GM23248 (cell line): ENCODE data around the gene SWSAP1. TPM values are rescaled to one million over a fixed set of nuclear protein-coding genes. Genes with fewer than 3 reads are reported as not detected.

ENCODE experiments used
- DNase-seq: peaks from one replicate; pipeline ENCODE4 v3.0.0-alpha.2; 2015
- H2AFZ ChIP-seq: fragments of 200-600 bp; sonication (generic); 2 replicates; pipeline ENCODE4 v1.6.1; 2016; ENCODE audit warnings: antibody characterized with exemption
- H3F3A ChIP-seq: fragments of 200-600 bp; sonication (generic); 2 replicates; pipeline ENCODE4 v1.6.1; 2016; ENCODE audit warnings: mild to moderate bottlenecking, antibody characterized with exemption, mixed run types; ENCODE audit not compliant: insufficient read depth
- H3K27ac ChIP-seq: fragments of 200-600 bp; sonication (generic); 2 replicates; pipeline ENCODE4 v1.5.1; 2016; ENCODE audit warnings: mild to moderate bottlenecking
- H3K27me3 ChIP-seq: fragments of 200-600 bp; sonication (generic); replicated peaks from 2 replicates; pipeline ENCODE4 v1.6.1; 2016; ENCODE audit warnings: mild to moderate bottlenecking; ENCODE audit not compliant: insufficient read depth
- H3K36me3 ChIP-seq: fragments of 200-600 bp; sonication (generic); 2 replicates; pipeline ENCODE4 v1.6.1; 2016; ENCODE audit warnings: low read depth, mild to moderate bottlenecking
- H3K4me1 ChIP-seq: fragments of 200-600 bp; sonication (generic); 2 replicates; pipeline ENCODE4 v1.6.1; 2016; ENCODE audit warnings: mild to moderate bottlenecking; ENCODE audit not compliant: insufficient read depth
- H3K4me2 ChIP-seq: fragments of 200-600 bp; sonication (generic); one replicate; pipeline ENCODE4 v1.6.1; 2016; ENCODE audit warnings: mild to moderate bottlenecking; ENCODE audit not compliant: unreplicated experiment
- H3K4me3 ChIP-seq: fragments of 200-600 bp; sonication (generic); 2 replicates; pipeline ENCODE4 v1.5.1; 2016; ENCODE audit warnings: mild to moderate bottlenecking
- H3K79me2 ChIP-seq: fragments of 200-600 bp; sonication (generic); 2 replicates; pipeline ENCODE4 v1.6.1; 2016; ENCODE audit warnings: mild to moderate bottlenecking; ENCODE audit not compliant: insufficient read depth
- H3K9ac ChIP-seq: fragments of 200-600 bp; sonication (generic); 2 replicates; pipeline ENCODE4 v1.6.1; 2016; ENCODE audit warnings: mild to moderate bottlenecking
- H3K9me2 ChIP-seq: fragments of 200-600 bp; sonication (generic); 2 replicates; pipeline ENCODE4 v1.6.1; 2016; ENCODE audit warnings: mixed run types, mild to moderate bottlenecking, moderate library complexity; ENCODE audit not compliant: insufficient read depth
- H3K9me3 ChIP-seq: fragments of 200-600 bp; sonication (generic); one replicate; pipeline ENCODE4 v1.6.1; 2017; ENCODE audit warnings: low read depth
- H4K20me1 ChIP-seq: fragments of 200-600 bp; sonication (generic); 2 replicates; pipeline ENCODE4 v1.6.0; 2016; ENCODE audit not compliant: insufficient read depth
- EZH2 ChIP-seq: fragments of 200-600 bp; sonication (generic); IDR thresholded peaks from 2 replicates; pipeline ENCODE4 v1.6.1; 2018; ENCODE audit warnings: antibody characterized with exemption, mild to moderate bottlenecking; ENCODE audit not compliant: insufficient read depth, poor library complexity, severe bottlenecking
- EZH2phosphoT487 ChIP-seq: fragments of 200-600 bp; sonication (generic); IDR thresholded peaks from 2 replicates; pipeline ENCODE4 v1.6.1; 2018; ENCODE audit warnings: antibody characterized with exemption, moderate library complexity, mild to moderate bottlenecking, low read depth; ENCODE audit not compliant: insufficient read depth
- WGBS, 2 experiments: methylation state at CpG; one replicate each; pipeline ENCODE4 v1.1.6; 2015 to 2017; ENCODE audit warnings: low lambda C conversion rate in 2 of 2, low coverage in 1 of 2; ENCODE audit errors: missing lambda C conversion rate in 2 of 2; 5-methylcytosine and 5-hydroxymethylcytosine counted together
- in situ Hi-C: fragments of 300-500 bp; cut with MboI; formaldehyde crosslinking; loops from 2 replicates; pipeline ENCODE4 v1.15.0; 2020
- polyA plus RNA-seq: library from polyadenylated mRNA; unstranded; fragments of >200 nt; fragmentation: Nextera tagmentation; extraction: Ambion mirVana; gene quantifications from 2 replicates; pipeline ENCODE4 v1.2.1, GENCODE V29; 2016
- total RNA-seq: library from RNA; depleted of rRNA; stranded (reverse); fragments of >200 nt; shearing (Covaris generic); gene quantifications from 2 replicates; pipeline ENCODE4 v1.2.3, GENCODE V29; 2014

SWSAP1 gene
- total and polyA plus RNA-seq, 2 experiments from 2014 or later, result 0.32 to 1.3 TPM

DNA sequence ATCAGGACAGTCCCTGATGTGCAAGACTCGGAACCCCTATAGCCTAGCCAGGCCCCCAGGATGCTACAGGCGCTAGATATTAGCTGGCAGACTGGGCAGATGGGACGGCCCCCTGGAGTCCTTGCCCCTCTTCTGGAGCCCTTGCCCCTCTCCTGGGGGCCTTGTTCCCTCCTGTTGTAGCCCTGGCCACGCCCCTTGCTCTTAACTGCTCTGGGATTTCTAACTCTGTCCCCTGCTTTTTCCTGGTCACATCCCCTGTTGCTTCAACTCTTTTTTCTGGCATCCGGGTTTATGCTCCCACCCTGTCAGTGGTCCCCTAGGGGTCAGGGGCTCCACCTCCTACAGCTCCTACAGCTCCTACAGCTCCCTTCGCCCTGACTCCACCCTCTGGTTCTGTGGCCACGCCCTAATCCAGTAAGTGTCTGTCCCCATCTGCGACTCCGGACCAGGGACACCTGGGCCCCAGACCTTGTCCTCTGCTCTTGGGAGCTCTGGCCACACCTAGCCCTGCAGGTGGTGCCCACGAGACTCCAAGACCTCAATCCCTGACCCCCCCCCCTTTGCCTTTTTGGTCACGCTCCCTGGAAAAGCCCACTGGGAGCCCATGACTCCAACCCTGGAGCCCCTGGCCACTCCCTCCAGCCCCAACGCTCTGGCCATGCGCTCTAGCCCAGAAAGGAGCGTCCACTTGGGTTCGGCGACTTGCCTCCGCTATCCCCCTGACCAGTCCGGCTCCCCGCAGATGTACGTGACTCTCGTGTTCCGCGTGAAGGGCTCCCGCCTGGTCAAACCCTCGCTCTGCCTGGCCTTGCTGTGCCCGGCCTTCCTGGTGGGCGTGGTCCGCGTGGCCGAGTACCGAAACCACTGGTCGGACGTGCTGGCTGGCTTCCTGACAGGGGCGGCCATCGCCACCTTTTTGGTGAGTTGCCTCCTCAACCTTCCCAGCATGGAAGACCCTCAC is 12.4 kb upstream of the SWSAP1 start:
- no peak for DNase-seq
- no peak overlapping the region for H3K4me3 ChIP-seq
- no peak overlapping the region for H3K27ac ChIP-seq
- H2AFZ ChIP-seq, result no peak overlapping the region
- H3K27me3 ChIP-seq, result no peaks in the 10 kb centered on the region
- H4K20me1 ChIP-seq, result no peaks in the 10 kb centered on the region
- H3K9ac ChIP-seq, result no peak overlapping the region
- in situ Hi-C loops, result no loop called here
- no peaks in the 10 kb centered on the region for H3K9me3 ChIP-seq
- no peak for TF ChIP-seq EZH2
- no peak for TF ChIP-seq EZH2phosphoT487
- H3K79me2 ChIP-seq, result 0 out of 2 replicates have a peak, but pooled peaks cover under 1% of the 10 kb centered on the region
- no peaks in the 10 kb centered on the region for H3F3A ChIP-seq
- no peak overlapping the region for H3K4me2 ChIP-seq
- no peaks in the 10 kb centered on the region for H3K36me3 ChIP-seq
- H3K4me1 ChIP-seq, result no peaks in the 10 kb centered on the region
- no peaks in the 10 kb centered on the region for H3K9me2 ChIP-seq
- WGBS, 2 experiments, result 93 to 94% methylated on average over 35 of the region's 35 CpGs

DNA sequence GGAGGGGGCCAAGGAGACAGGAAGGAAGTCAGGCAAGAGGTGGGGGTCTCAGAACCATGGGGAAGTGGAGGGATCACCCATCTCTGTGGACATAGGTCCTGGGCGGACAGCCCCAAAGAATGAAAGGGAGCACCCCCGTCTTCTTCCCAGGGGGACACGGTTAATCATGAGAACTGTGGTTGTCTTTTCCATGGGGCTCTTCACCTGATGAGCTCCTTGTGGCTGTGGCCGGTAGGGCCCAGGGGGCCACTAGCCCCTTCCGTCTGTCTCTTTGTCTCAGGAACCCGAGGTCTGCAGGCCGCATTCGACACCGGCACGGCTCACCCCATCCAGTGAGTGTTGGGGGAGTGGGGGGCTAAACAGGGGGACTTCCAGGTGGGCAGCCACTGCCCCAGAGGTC is 10.6 kb upstream of the SWSAP1 start:
- H3K9me3 ChIP-seq, result no peaks in the 10 kb centered on the region
- no peak overlapping the region for H3K4me2 ChIP-seq
- WGBS, 2 experiments, result 91 to 94% methylated on average over 10 of the region's 10 CpGs
- no peaks in the 10 kb centered on the region for H3K27me3 ChIP-seq
- H3K4me3 ChIP-seq, result no peak overlapping the region
- no peak overlapping the region for H3K9ac ChIP-seq
- TF ChIP-seq EZH2 (no peak), EZH2phosphoT487 (no peak)
- in situ Hi-C loops, result no loop called here
- no peaks in the 10 kb centered on the region for H3F3A ChIP-seq
- H2AFZ ChIP-seq, result no peak overlapping the region
- H3K79me2 ChIP-seq, result no peaks in the 10 kb centered on the region
- no peaks in the 10 kb centered on the region for H3K9me2 ChIP-seq
- no peaks in the 10 kb centered on the region for H3K4me1 ChIP-seq
- no peaks in the 10 kb centered on the region for H3K36me3 ChIP-seq
- no peaks in the 10 kb centered on the region for H4K20me1 ChIP-seq
- H3K27ac ChIP-seq, result no peak overlapping the region
- no peak for DNase-seq

DNA sequence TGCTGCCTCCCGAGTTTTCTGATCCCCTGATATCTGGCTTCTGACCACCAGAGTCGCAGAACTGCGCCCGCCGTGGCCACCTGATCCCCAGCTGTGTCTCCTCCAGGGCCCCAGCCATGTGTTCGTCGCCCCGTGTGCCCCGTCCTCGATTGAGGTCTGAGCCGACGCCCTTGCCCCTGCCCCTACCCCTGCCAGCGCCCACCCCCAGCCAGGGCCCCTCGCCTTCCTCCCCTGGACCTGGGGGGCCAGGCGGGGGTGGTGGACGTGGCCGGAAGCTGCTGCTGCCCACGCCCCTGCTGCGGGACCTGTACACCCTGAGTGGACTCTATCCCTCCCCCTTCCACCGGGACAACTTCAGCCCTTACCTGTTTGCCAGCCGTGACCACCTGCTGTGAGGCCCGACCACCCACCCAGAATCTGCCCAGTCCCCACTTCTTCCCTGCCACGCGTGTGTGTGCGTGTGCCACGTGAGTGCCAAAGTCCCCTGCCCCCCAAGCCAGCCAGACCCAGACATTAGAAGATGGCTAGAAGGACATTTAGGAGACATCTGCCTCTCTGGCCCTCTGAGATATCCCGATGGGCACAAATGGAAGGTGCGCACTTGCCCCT is 10.1 kb upstream of the SWSAP1 start:
- WGBS, 2 experiments, result 87 to 92% methylated on average over 20 to 28 of the region's 28 CpGs
- H3K27ac ChIP-seq, result no peak overlapping the region
- no peaks in the 10 kb centered on the region for H4K20me1 ChIP-seq
- no peaks in the 10 kb centered on the region for H3K79me2 ChIP-seq
- no peaks in the 10 kb centered on the region for H3K9me2 ChIP-seq
- no peaks in the 10 kb centered on the region for H3K36me3 ChIP-seq
- H3F3A ChIP-seq, result no peaks in the 10 kb centered on the region
- in situ Hi-C loops, result no loop called here
- no peak overlapping the region for H3K9ac ChIP-seq
- TF ChIP-seq EZH2phosphoT487 (no peak), EZH2 (no peak)
- H3K4me2 ChIP-seq, result no peak overlapping the region
- H3K27me3 ChIP-seq, result no peaks in the 10 kb centered on the region
- H3K4me3 ChIP-seq, result no peak overlapping the region
- no peaks in the 10 kb centered on the region for H3K9me3 ChIP-seq
- no peaks in the 10 kb centered on the region for H3K4me1 ChIP-seq
- no peak overlapping the region for H2AFZ ChIP-seq
- no peak for DNase-seq

DNA sequence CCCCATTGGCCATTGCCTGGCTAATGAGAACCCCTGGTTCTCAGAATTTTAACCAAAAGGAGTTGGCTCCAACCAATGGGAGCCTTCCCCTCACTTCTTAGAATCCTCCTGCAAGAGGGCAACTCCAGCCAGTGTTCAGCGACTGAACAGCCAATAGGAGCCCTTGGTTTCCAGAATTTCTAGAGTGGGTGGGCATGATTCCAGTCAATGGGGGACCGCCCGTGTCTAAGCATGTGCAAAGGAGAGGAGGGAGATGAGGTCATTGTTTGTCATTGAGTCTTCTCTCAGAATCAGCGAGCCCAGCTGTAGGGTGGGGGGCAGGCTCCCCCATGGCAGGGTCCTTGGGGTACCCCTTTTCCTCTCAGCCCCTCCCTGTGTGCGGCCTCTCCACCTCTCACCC is 9.5 kb upstream of the SWSAP1 start:
- Histone ChIP-seq H3K9me2 (no peaks in the 10 kb centered on the region), H4K20me1 (no peaks in the 10 kb centered on the region), H3K4me2 (no peak overlapping the region), H3K79me2 (no peaks in the 10 kb centered on the region), H3F3A (no peaks in the 10 kb centered on the region), H3K4me3 (no peak overlapping the region), H2AFZ (no peak overlapping the region), H3K9ac (no peak overlapping the region), H3K27me3 (no peaks in the 10 kb centered on the region), H3K9me3 (no peaks in the 10 kb centered on the region), H3K27ac (no peak overlapping the region), H3K36me3 (no peaks in the 10 kb centered on the region), H3K4me1 (no peaks in the 10 kb centered on the region)
- DNase-seq, result no peak
- WGBS, 2 experiments, result 41 to 50% methylated on average over 5 of the region's 5 CpGs
- TF ChIP-seq EZH2phosphoT487 (no peak), EZH2 (no peak)
- in situ Hi-C loops, result no loop called here
